ENCODE measurements around the gene CCDC146. TPM values are rescaled to one million over a fixed set of nuclear protein-coding genes. Genes with fewer than 3 reads are reported as not detected.

CCDC146 gene
- polyA plus RNA-seq, 3 donors = 0.08 to 7.2 (median 0.40) TPM

GRCh38 chr7:77253151-77253550 lies 130.7 kb downstream of the CCDC146 start:
- no peak for TF ChIP-seq CTCF (IDR thresholded peaks at IDR 0.05)
- Histone ChIP-seq H4K20me1 (ENCODE audit: insufficient read depth, low read length) (no peaks in the 10 kb centered on the region), H3K27ac (ENCODE audit: low read depth in 1 of 2, low read length in 2 of 2) (no peak overlapping the region), H3K36me3 (replicated peaks in 1 of 2; ENCODE audit: control insufficient read depth in 1 of 2, insufficient read depth in 2 of 2, low read length in 2 of 2) (no peaks in the 10 kb centered on the region), H3K9ac (ENCODE audit: insufficient read depth, low read length, poor library complexity, severe bottlenecking) (no peak overlapping the region), H3K4me1 (ENCODE audit: control insufficient read depth in 1 of 2, insufficient read depth in 2 of 2, low read length in 2 of 2) (peaks cover 0 to 7% of the 10 kb centered on the region in 2 donors), H3K4me2 (replicated peaks; ENCODE audit: extremely low read depth, low read length, poor library complexity, severe bottlenecking) (no peak overlapping the region), H3K79me2 (ENCODE audit: insufficient read depth, low read length) (no peaks in the 10 kb centered on the region), H3K9me3 (replicated peaks in 1 of 2; ENCODE audit: control insufficient read depth in 1 of 2, insufficient read depth in 1 of 2, low read length in 2 of 2) (no peaks in the 10 kb centered on the region), H2AFZ (ENCODE audit: insufficient read depth, low read depth, low read length, poor library complexity, severe bottlenecking) (no peak overlapping the region), H3K27me3 (ENCODE audit: control insufficient read depth in 2 of 2, insufficient read depth in 2 of 2, low read length in 2 of 2) (peaks cover 0 to 2% of the 10 kb centered on the region in 2 donors), H3K4me3 (replicated peaks in 1 of 3; ENCODE audit: low read depth in 2 of 3, low read length in 3 of 3) (no peak overlapping the region)
- H3K4me3 Mint-ChIP-seq = no peak overlapping the region
- WGBS (ENCODE audit: insufficient coverage) = 80% methylated on average over 1 of the region's 3 CpGs
- peaks cover 0 to 3% (median 0%) of the 10 kb centered on the region in 3 donors for H3K27me3 Mint-ChIP-seq (ENCODE audit: low read depth in 3 of 3)
- peaks cover 11% of the 10 kb centered on the region for H3K4me1 Mint-ChIP-seq
- peaks cover 0 to 2% of the 10 kb centered on the region in 2 donors for H3K36me3 Mint-ChIP-seq
- intact Hi-C loops (cut with micrococcal nuclease) = no loop called here
- H3K9me3 Mint-ChIP-seq = no peaks in the 10 kb centered on the region
- DNase-seq = no peak
- H3K27ac Mint-ChIP-seq = no peak overlapping the region

DNA sequence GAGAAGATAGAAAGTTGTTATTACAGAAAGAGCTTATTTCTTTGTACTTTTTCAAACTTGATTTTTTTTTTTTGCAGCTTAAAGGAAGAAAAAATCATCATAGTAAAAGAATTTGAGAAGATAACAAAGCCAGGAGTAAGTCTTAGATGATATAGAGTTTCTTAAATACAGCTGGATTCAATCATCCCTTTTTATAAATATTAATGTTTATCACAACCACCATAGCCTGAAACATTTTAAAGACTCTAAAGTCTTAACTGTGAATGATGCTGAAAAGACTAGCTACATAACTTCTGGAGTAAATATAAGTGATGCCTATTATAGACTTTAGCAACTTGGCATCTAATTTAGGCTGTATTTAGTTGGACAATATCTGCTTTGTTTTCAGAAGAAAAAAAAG lies 132.0 kb downstream of the CCDC146 start:
- Mint-ChIP-seq H3K4me1 (peaks cover 12% of the 10 kb centered on the region), H3K27ac (no peak overlapping the region), H3K27me3 (ENCODE audit: low read depth in 3 of 3) (peaks cover 0 to 3% (median 0%) of the 10 kb centered on the region in 3 donors), H3K36me3 (peaks cover 0 to 2% of the 10 kb centered on the region in 2 donors), H3K4me3 (no peak overlapping the region), H3K9me3 (no peaks in the 10 kb centered on the region)
- Histone ChIP-seq H3K27me3 (ENCODE audit: control insufficient read depth in 2 of 2, insufficient read depth in 2 of 2, low read length in 2 of 2) (peaks cover 0 to 2% of the 10 kb centered on the region in 2 donors), H3K27ac (ENCODE audit: low read depth in 1 of 2, low read length in 2 of 2) (no peak overlapping the region), H2AFZ (ENCODE audit: insufficient read depth, low read depth, low read length, poor library complexity, severe bottlenecking) (no peak overlapping the region), H3K4me1 (ENCODE audit: control insufficient read depth in 1 of 2, insufficient read depth in 2 of 2, low read length in 2 of 2) (peaks cover 0 to 7% of the 10 kb centered on the region in 2 donors), H3K9ac (ENCODE audit: insufficient read depth, low read length, poor library complexity, severe bottlenecking) (no peak overlapping the region), H3K9me3 (replicated peaks in 1 of 2; ENCODE audit: control insufficient read depth in 1 of 2, insufficient read depth in 1 of 2, low read length in 2 of 2) (no peaks in the 10 kb centered on the region), H3K4me2 (replicated peaks; ENCODE audit: extremely low read depth, low read length, poor library complexity, severe bottlenecking) (no peak overlapping the region), H3K36me3 (replicated peaks in 1 of 2; ENCODE audit: control insufficient read depth in 1 of 2, insufficient read depth in 2 of 2, low read length in 2 of 2) (no peaks in the 10 kb centered on the region), H3K4me3 (replicated peaks in 1 of 3; ENCODE audit: low read depth in 2 of 3, low read length in 3 of 3) (no peak overlapping the region), H4K20me1 (ENCODE audit: insufficient read depth, low read length) (no peaks in the 10 kb centered on the region), H3K79me2 (ENCODE audit: insufficient read depth, low read length) (no peaks in the 10 kb centered on the region)
- DNase-seq = no peak
- TF ChIP-seq CTCF (IDR thresholded peaks at IDR 0.05) = no peak
- intact Hi-C loops (cut with micrococcal nuclease) = no loop called here
